Endothelial cell of umbilical vein (primary cell): ENCODE measurements around the gene ENHO.

ENCODE experiments used
- CTCF ChIP-seq, 2 donors: IDR thresholded peaks; 1 replicate in 1 of 2; 2 replicates in 1 of 2; pipeline ENCODE4 v1.5.1; 2011; ENCODE audit warnings: low read length in 2 of 2, mild to moderate bottlenecking in 2 of 2, moderate library complexity in 2 of 2, control low read depth in 1 of 2, inconsistent platforms in 1 of 2, low read depth in 1 of 2; ENCODE audit not compliant: insufficient read depth in 1 of 2; ENCODE audit errors: extremely low read depth in 1 of 2
- EZH2 ChIP-seq: IDR thresholded peaks from 2 replicates; pipeline ENCODE4 v1.6.1; 2012; ENCODE audit warnings: borderline replicate concordance, low read depth, mild to moderate bottlenecking, moderate library complexity, low read length, inconsistent platforms; ENCODE audit not compliant: severe bottlenecking
- MAX ChIP-seq: IDR thresholded peaks from 2 replicates; pipeline ENCODE4 v1.6.1; 2011; ENCODE audit not compliant: insufficient read depth, insufficient read length
- MYC ChIP-seq: IDR thresholded peaks from one replicate; pipeline ENCODE4 v1.6.1; 2011; ENCODE audit warnings: mild to moderate bottlenecking, low read depth, low read length
- POLR2A ChIP-seq: IDR thresholded peaks from 2 replicates; pipeline ENCODE4 v1.6.1; 2012; ENCODE audit warnings: low read depth, mild to moderate bottlenecking, control low read depth, low read length
- POLR2AphosphoS5 ChIP-seq: IDR thresholded peaks from 2 replicates; pipeline ENCODE4 v1.6.1; 2012; ENCODE audit warnings: low read depth, mild to moderate bottlenecking, control low read depth, low read length, moderate library complexity; ENCODE audit not compliant: insufficient read depth

- no peak for TF ChIP-seq POLR2AphosphoS5
- TF ChIP-seq EZH2, result no peak
- TF ChIP-seq CTCF (IDR thresholded peaks at IDR 0.05; ENCODE audit: extremely low read depth in 1 of 2, insufficient read depth in 1 of 2, low read depth in 1 of 2, low read length in 2 of 2), result no peak
- TF ChIP-seq POLR2A, result no peak
- TF ChIP-seq MAX, result no peak
- TF ChIP-seq MYC, result no peak
Observed at GRCh38 chr9:34492051-34492450, 30.7 kb downstream of the ENHO start.
